Activated CD8-positive, alpha-beta T cell treated with anti-CD3 and anti-CD28 coated beads for 36 hours (primary cell): ENCODE data around the gene MGAT4C. TPM values are rescaled to one million over a fixed set of nuclear protein-coding genes. Genes with fewer than 3 reads are reported as not detected.
"Not testable (repeated sequence)": the region's sequence is repeated elsewhere in the genome, so short reads cannot be mapped to it uniquely, and the experiment has no call there.

Source experiments
- ATAC-seq: fragments of 200-7000 bp; cut with Tn5 transposase; one replicate; pipeline ENCODE4 v1.10.0; 2021; ENCODE audit warnings: mild to moderate bottlenecking, moderate library complexity
- CTCF ChIA-PET: fragments of 350-600 bp; sonication (Branson Sonifier 250); formaldehyde crosslinking; loops from one replicate; lab custom pipeline; 2021; ENCODE audit warnings: antibody characterized with exemption; lab: Charles Lee
- POLR2A ChIA-PET: fragments of 350-600 bp; sonication (Branson Sonifier 250); formaldehyde crosslinking; loops from one replicate; lab custom pipeline; 2021; ENCODE audit warnings: antibody characterized with exemption; lab: Charles Lee
- DNase-seq: peaks from one replicate; pipeline ENCODE4 v3.0.0-alpha.2; 2020
- H3K27ac Mint-ChIP-seq: one replicate; pipeline ENCODE4 v1.8.0; 2021; ENCODE audit warnings: mild to moderate bottlenecking, mixed read lengths
- H3K27me3 Mint-ChIP-seq: one replicate; pipeline ENCODE4 v1.8.0; 2021; ENCODE audit warnings: mixed read lengths
- H3K36me3 Mint-ChIP-seq: one replicate; pipeline ENCODE4 v1.8.0; 2021; ENCODE audit warnings: low read depth, mixed read lengths
- H3K4me1 Mint-ChIP-seq: one replicate; pipeline ENCODE4 v1.8.0; 2021; ENCODE audit warnings: low read depth, mixed read lengths
- H3K4me3 Mint-ChIP-seq: one replicate; pipeline ENCODE4 v1.8.0; 2021; ENCODE audit warnings: mild to moderate bottlenecking, moderate library complexity, mixed read lengths
- H3K9me3 Mint-ChIP-seq: one replicate; pipeline ENCODE4 v1.8.0; 2021; ENCODE audit warnings: mixed read lengths
- CTCF ChIP-seq: fragments of 200-600 bp; IDR thresholded peaks from one replicate; pipeline ENCODE4 v1.8.0; 2022; ENCODE audit warnings: antibody characterized with exemption, mild to moderate bottlenecking
- intact Hi-C: fragments of 100-400 bp; cut with micrococcal nuclease; formaldehyde crosslinking; loops from one replicate; pipeline ENCODE4 v1.10.0; 2022
- total RNA-seq, 2 experiments: library from RNA; stranded (reverse); gene quantifications; one replicate each; pipeline ENCODE4 v1.2.3, GENCODE V29; 2021

The MGAT4C gene
- total RNA-seq: not detected

DNA sequence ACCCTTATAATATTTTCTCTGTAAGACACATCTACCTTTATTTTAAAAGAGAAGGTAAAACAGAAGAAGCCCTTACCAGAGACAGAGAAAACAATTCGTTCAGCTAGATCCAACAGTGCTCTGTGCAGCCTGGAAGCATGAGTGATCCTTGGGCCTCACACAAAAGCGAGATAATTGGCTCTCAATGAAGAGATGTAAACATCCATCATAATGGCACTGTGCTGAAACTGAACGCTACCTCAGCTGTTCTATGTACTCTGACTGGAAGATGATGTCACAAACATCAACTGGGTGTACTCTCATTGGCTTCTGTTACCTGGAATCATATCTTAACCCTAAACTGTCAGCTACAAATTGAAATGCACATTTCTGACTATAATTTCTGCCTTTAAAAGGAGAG is at the start of gene MGAT4C:
Gene MGAT4C, minus strand, starts transcription at position 229 of the 400 bp plus-strand sequence.
- H3K36me3 Mint-ChIP-seq: no peaks in the 10 kb centered on the region
- no peak for TF ChIP-seq CTCF
- H3K27me3 Mint-ChIP-seq: no peaks in the 10 kb centered on the region
- no peaks in the 10 kb centered on the region for H3K4me1 Mint-ChIP-seq
- CTCF ChIA-PET: no interaction called here
- no peaks in the 10 kb centered on the region for H3K9me3 Mint-ChIP-seq
- no peak for ATAC-seq
- DNase-seq: no peak
- intact Hi-C loops: no loop called here
- POLR2A ChIA-PET: no interaction called here
- no peak within 1 kb of the TSS for H3K4me3 Mint-ChIP-seq
- no peak within 1 kb of the TSS for H3K27ac Mint-ChIP-seq

GRCh38 chr12:86296396-86296795 is 40.2 kb upstream of the MGAT4C start:
- H3K4me3 Mint-ChIP-seq, H3K9me3 Mint-ChIP-seq, H3K27me3 Mint-ChIP-seq, ATAC-seq, H3K36me3 Mint-ChIP-seq, CTCF ChIA-PET, H3K4me1 Mint-ChIP-seq, DNase-seq, H3K27ac Mint-ChIP-seq, POLR2A ChIA-PET, intact Hi-C loops: not testable (repeated sequence)

DNA sequence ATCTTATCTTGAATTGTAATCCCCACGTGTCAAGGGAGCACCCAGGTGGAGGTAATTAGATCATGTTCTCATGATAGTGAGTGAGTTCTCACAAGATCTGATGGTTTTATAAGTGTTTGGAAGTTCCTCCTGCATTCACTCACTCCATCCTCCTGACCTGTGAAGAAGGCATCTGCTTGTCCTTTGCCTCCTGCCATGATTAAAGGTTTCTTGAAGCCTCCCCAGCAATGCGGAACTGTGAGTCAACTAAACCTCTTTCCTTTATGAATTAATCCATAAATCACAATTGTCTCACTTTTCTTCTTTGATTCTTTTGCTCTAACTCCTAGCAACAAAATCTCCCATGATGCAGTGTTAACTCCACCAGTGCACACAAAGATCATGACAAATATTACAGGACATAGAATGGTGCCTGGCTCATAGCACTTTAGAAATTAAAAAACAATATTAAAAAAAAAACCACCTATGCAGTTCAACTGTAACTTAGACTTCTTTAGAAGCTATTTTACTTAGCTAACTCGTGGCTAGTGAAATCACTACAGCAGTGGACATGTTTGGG is 37.6 kb upstream of the MGAT4C start:
- Mint-ChIP-seq H3K27me3 (no peaks in the 10 kb centered on the region), H3K36me3 (no peaks in the 10 kb centered on the region), H3K27ac (no peak overlapping the region), H3K4me3 (no peak overlapping the region), H3K4me1 (no peaks in the 10 kb centered on the region), H3K9me3 (peaks cover 8% of the 10 kb centered on the region)
- no peak for TF ChIP-seq CTCF
- intact Hi-C loops: no loop called here
- DNase-seq (no peak), ATAC-seq (no peak)
- POLR2A ChIA-PET: no interaction called here
- CTCF ChIA-PET: no interaction called here

- H3K4me3 Mint-ChIP-seq: no peak overlapping the region
- no peak overlapping the region for H3K27ac Mint-ChIP-seq
- intact Hi-C loops: no loop called here
- no peak for TF ChIP-seq CTCF
- H3K4me1 Mint-ChIP-seq: no peaks in the 10 kb centered on the region
- DNase-seq: no peak
- peaks cover 8% of the 10 kb centered on the region for H3K9me3 Mint-ChIP-seq
- ATAC-seq: no peak
- H3K27me3 Mint-ChIP-seq: no peaks in the 10 kb centered on the region
- ChIA-PET POLR2A (no interaction called here), CTCF (no interaction called here)
- no peaks in the 10 kb centered on the region for H3K36me3 Mint-ChIP-seq
These were observed 36.3 kb upstream of the MGAT4C start for GRCh38 chr12:86292480-86292879.

DNA sequence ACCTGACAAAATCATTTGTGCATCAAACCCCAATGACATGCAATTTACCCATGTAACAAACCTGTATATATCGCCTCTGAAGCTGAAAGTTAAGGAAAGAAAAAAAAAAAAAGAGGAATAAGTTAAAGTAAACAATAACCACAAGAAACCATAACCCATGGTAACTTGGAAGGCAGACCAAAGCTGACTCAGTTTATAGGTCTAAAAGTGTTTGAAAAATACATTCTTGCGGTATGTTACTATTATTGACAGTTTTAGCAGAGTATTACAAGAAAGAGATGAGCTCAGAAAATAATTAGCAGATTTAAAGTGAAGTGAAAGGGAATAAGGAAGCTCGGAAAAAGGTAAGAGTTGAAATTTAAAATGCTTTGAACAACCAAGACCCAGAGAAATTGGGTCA is 34.4 kb upstream of the MGAT4C start:
- TF ChIP-seq CTCF: no peak
- Mint-ChIP-seq H3K36me3 (no peaks in the 10 kb centered on the region), H3K4me3 (no peak overlapping the region), H3K4me1 (no peaks in the 10 kb centered on the region), H3K27ac (no peak overlapping the region), H3K9me3 (peaks cover 8% of the 10 kb centered on the region), H3K27me3 (no peaks in the 10 kb centered on the region)
- DNase-seq (no peak), ATAC-seq (no peak)
- intact Hi-C loops: no loop called here
- ChIA-PET CTCF (no interaction called here), POLR2A (no interaction called here)

DNA sequence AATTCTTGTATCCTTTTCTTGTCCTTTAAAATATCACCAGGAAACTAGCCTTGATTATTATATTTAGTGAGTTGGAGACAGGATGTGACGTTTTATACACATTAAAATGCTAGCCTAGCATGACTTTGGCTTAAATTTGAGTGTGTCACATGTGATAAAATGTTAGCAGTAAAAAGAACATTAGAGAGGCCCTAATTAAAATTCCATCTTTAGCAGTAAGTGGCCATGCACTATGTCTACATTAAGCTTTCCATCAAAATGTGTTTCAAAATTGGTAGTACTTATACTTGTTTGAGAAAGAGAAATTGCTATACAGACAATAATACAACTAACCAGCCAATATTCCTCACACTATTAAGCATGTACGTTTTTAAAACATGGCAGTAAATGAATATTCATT is 29.9 kb upstream of the MGAT4C start:
- ATAC-seq (no peak), DNase-seq (no peak)
- intact Hi-C loops: no loop called here
- POLR2A ChIA-PET: no interaction called here
- Mint-ChIP-seq H3K36me3 (no peaks in the 10 kb centered on the region), H3K4me1 (no peaks in the 10 kb centered on the region), H3K4me3 (no peak overlapping the region), H3K27ac (no peak overlapping the region), H3K27me3 (no peaks in the 10 kb centered on the region), H3K9me3 (peaks cover 8% of the 10 kb centered on the region)
- TF ChIP-seq CTCF: no peak
- CTCF ChIA-PET: no interaction called here
